HG02938 (cell line): ENCODE measurements around the gene KRT84.

Source experiments
- ATAC-seq: cut with Tn5 transposase; IDR thresholded peaks from one replicate; pipeline ENCODE4 v1.9.1; 2021; ENCODE audit warnings: mild to moderate bottlenecking, moderate library complexity; ENCODE audit not compliant: unreplicated experiment

KRT84 gene

GRCh38 chr12:52385226-52385702, at the start of gene KRT84:
KRT84 (minus strand) TSS chr12:52385652; CDS start chr12:52385585, 67 bp downstream.
- no peak for ATAC-seq

- ATAC-seq, result no peak
These were observed 49.5 kb upstream of the KRT84 start for GRCh38 chr12:52434760-52435530.

GRCh38 chr12:52434081-52434733, 48.8 kb upstream of the KRT84 start, which contains the start of gene KRT75:
KRT75 (minus strand) TSS chr12:52434371; CDS start chr12:52434304, 67 bp downstream.
- ATAC-seq, result no peak

GRCh38 chr12:52433501-52434080, 48.1 kb upstream of the KRT84 start:
- no peak for ATAC-seq

GRCh38 chr12:52432559-52433207, 47.2 kb upstream of the KRT84 start:
- ATAC-seq, result no peak

- no peak for ATAC-seq
These were observed 42.7 kb upstream of the KRT84 start for GRCh38 chr12:52428121-52428520.

GRCh38 chr12:52427083-52427482, 41.6 kb upstream of the KRT84 start:
- ATAC-seq, result no peak

- no peak for ATAC-seq
These were observed 40.6 kb upstream of the KRT84 start for GRCh38 chr12:52426034-52426433.

GRCh38 chr12:52425466-52425865, 40.0 kb upstream of the KRT84 start:
- ATAC-seq, result no peak

- no peak for ATAC-seq
These were observed 38.4 kb upstream of the KRT84 start for GRCh38 chr12:52423661-52424500.

- no peak for ATAC-seq
These were observed 37.6 kb upstream of the KRT84 start for GRCh38 chr12:52423035-52423434.

GRCh38 chr12:52419656-52420055, 34.2 kb upstream of the KRT84 start:
- ATAC-seq, result no peak

- no peak for ATAC-seq
These were observed 33.2 kb upstream of the KRT84 start for GRCh38 chr12:52418576-52419110.

GRCh38 chr12:52417740-52418139, 32.3 kb upstream of the KRT84 start:
- ATAC-seq, result no peak

GRCh38 chr12:52416795-52417194, 31.3 kb upstream of the KRT84 start:
- ATAC-seq, result no peak

GRCh38 chr12:52415870-52416750, 30.7 kb upstream of the KRT84 start:
- ATAC-seq, result no peak

- no peak for ATAC-seq
These were observed 29.5 kb upstream of the KRT84 start for GRCh38 chr12:52414936-52415335.

GRCh38 chr12:52413782-52414345, 28.4 kb upstream of the KRT84 start:
- no peak for ATAC-seq

- no peak for ATAC-seq
These were observed 27.8 kb upstream of the KRT84 start for GRCh38 chr12:52413202-52413601.
